Ectodermal cell (in vitro differentiated cells): Measurements from ENCODE around the gene SNTB2.
"Not testable (repeated sequence)": the region's sequence is repeated elsewhere in the genome, so short reads cannot be mapped to it uniquely, and the experiment has no call there.

Experiments used
- H3K27ac ChIP-seq: 2 replicates; pipeline ENCODE4 v1.7.0; 2013; ENCODE audit warnings: mild to moderate bottlenecking, low read depth, low read length; ENCODE audit not compliant: insufficient read depth, poor library complexity, severe bottlenecking
- H3K27me3 ChIP-seq: 2 replicates; pipeline ENCODE4 v1.7.0; 2013; ENCODE audit warnings: mild to moderate bottlenecking, low read length; ENCODE audit not compliant: insufficient read depth, control insufficient read depth, poor library complexity, severe bottlenecking
- H3K36me3 ChIP-seq: one replicate; pipeline ENCODE4 v1.7.0; 2013; ENCODE audit warnings: low read length; ENCODE audit not compliant: control insufficient read depth, insufficient read depth
- H3K4me1 ChIP-seq: one replicate; pipeline ENCODE4 v1.7.0; 2013; ENCODE audit warnings: low read length; ENCODE audit not compliant: control insufficient read depth, insufficient read depth
- H3K4me3 ChIP-seq: 2 replicates; pipeline ENCODE4 v1.7.0; 2013; ENCODE audit warnings: low read depth, low read length, control low read depth; ENCODE audit not compliant: insufficient read depth
- H3K9me3 ChIP-seq: 2 replicates; pipeline ENCODE4 v1.7.0; 2013; ENCODE audit warnings: mild to moderate bottlenecking, low read length, moderate library complexity; ENCODE audit not compliant: control insufficient read depth
- WGBS, 2 experiments: methylation state at CpG; one replicate each; pipeline ENCODE4 v1.1.7; 2013; ENCODE audit warnings: missing lambda C conversion rate in 2 of 2; 5-methylcytosine and 5-hydroxymethylcytosine counted together

SNTB2 gene

DNA sequence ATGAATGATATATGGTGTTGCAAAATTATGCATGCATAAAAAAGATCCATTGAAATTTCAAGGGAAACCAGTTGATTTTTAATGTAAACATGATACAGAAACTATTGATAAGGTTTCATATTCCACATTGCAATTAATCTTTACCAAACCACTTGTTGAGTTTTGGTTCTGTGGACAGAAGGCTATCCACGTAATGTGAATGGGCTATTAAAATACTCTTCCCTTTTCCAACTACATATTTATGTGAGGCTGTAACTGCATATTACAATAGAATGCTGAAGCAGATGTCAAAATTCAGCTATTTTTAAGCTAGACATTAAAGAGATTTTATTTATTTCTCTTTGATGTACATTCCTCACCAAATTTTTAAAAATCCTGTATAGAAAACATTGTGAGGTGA, 90.4 kb downstream of the SNTB2 start:
- Histone ChIP-seq H3K4me1 (no peaks in the 10 kb centered on the region), H3K27me3 (no peaks in the 10 kb centered on the region), H3K9me3 (no peaks in the 10 kb centered on the region), H3K4me3 (no peak overlapping the region), H3K36me3 (no peaks in the 10 kb centered on the region), H3K27ac (no peak overlapping the region)
- 0 to 40% methylated on average over 1 of the region's 1 CpG for WGBS, 2 experiments

DNA sequence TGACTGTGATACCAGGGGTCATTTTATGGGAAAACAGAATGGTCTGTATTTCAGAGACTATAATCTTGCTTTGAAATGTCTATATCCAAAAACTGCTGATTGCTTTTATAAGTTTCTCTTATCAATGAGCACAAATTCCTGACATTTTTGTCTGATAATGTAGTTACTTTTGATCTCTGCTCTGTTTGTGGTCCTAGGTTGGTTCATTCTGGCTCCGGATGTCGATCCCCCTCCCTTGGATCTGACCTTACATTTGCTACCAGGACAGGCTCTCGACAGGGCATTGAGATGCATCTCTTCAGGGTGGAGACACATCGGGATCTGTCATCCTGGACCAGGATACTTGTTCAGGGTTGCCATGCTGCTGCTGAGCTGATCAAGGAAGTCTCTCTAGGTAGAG, 96.9 kb downstream of the SNTB2 start:
- H3K36me3 ChIP-seq, result no peaks in the 10 kb centered on the region
- H3K4me3 ChIP-seq, result no peak overlapping the region
- no peaks in the 10 kb centered on the region for H3K27me3 ChIP-seq
- H3K4me1 ChIP-seq, result no peaks in the 10 kb centered on the region
- WGBS, 2 experiments, result 95 to 97% methylated on average over 4 of the region's 4 CpGs
- H3K9me3 ChIP-seq, result no peaks in the 10 kb centered on the region
- no peak overlapping the region for H3K27ac ChIP-seq

DNA sequence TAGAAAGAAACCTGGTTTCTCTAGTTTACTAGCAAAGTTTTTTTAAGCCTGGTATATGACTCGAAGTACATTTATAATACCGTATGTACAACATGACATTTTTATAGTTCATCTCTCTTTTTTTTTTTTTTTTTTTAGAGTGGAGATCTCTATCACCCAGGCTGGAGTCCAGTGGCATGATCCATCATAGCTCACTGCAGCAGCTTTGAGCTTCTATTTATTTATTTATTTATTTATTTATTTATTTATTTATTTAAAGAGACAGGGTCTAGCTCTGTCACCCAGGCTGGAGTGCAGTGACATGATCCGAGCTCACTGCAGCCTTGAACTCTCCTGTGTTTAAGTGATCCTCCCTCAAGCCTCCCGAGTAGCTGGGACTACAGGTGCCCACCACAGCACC, 98.3 kb downstream of the SNTB2 start:
- 95 to 100% methylated on average over 4 of the region's 4 CpGs for WGBS, 2 experiments
- H3K27me3 ChIP-seq, result no peaks in the 10 kb centered on the region

DNA sequence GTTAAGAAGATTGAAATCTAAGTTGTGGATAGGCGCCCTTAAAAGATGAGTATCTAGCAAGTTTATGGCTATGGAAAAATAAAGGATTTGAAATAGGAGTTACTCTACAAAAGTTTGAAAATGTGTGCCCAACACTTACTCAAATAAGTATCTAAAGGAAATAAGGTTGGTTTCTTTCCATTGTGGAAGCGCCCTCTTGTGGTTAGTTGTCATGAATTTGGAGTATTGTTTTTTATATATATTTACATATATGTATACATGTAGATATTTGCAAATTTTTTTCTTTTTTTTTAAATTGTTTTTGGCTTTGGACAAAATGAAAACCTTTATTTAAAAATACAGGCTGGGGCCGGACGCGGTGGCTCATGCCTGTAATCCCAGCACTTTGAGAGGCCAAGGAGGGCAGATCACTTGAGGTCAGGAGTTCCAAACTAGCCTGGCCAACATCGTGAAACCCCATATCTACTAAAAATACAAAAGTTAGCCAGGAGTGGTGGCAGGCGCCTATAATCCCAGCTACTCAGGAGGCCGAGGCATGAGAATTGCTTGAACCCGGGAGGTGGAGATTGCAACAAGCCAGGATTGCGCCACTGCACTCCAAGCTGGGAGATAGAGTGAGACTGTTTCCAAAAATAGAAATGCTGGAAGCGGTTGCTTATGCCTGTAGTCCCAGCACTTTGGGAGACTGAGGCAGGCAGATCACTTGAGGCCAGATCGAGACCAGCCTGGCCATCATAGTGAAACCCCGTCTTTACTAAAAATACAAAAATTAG, 100.2 kb downstream of the SNTB2 start:
- H3K27me3 ChIP-seq, result no peaks in the 10 kb centered on the region
- H3K36me3 ChIP-seq, result no peaks in the 10 kb centered on the region
- no peak overlapping the region for H3K27ac ChIP-seq
- 92% methylated on average over 12 of the region's 13 CpGs for WGBS, 2 experiments
- no peaks in the 10 kb centered on the region for H3K4me1 ChIP-seq
- no peaks in the 10 kb centered on the region for H3K9me3 ChIP-seq
- no peak overlapping the region for H3K4me3 ChIP-seq

More for the DNA sequence above, 98.3 kb downstream of the SNTB2 start:
- Histone ChIP-seq H3K27ac (no peak overlapping the region), H3K4me1 (no peaks in the 10 kb centered on the region), H3K4me3 (no peak overlapping the region), H3K36me3 (no peaks in the 10 kb centered on the region), H3K9me3 (no peaks in the 10 kb centered on the region)

DNA sequence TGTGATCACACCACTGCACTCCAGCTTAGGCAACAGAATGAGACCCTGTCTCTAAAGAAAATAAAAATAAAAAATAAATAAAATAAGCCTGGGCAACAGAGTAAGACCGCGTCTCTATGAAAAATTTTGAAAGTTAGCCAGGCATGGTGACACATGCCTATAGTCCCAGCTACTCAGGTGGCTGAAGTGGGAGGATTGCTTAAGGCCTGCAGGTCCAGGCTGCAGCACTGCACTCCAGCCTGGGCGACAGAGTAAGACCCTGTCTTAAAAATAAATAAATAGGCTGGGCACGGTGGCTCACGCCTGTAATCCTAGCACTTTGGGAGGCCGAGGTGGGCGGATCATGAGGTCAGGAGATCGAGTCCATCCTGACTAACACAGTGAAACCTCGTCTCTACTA, 104.7 kb downstream of the SNTB2 start:
- not testable (repeated sequence) for H3K4me1 ChIP-seq, H3K4me3 ChIP-seq, H3K9me3 ChIP-seq, H3K27me3 ChIP-seq, H3K36me3 ChIP-seq, H3K27ac ChIP-seq
- WGBS, 2 experiments, result 92 to 95% methylated on average over 9 of the region's 9 CpGs

DNA sequence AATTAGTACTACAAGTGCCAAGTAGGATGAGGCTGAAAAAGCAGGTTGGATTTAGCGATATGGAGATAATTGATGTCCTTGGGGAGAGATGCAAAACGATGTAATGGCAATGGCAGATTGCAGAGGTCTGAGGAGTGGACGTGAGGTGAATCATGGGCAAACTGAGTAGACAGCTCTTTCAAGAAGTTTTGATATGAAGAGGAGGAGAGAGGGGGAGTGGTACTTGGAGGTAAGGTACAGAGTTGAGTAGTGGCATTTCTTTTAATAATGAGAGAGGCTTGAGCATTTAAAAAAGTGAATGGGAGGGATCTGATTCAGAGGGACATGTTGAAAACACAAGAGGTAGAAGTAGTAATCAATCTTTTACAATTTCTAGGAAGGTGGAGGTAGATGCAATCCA, 106.4 kb downstream of the SNTB2 start:
- WGBS, 2 experiments, result 94 to 96% methylated on average over 3 of the region's 3 CpGs

DNA sequence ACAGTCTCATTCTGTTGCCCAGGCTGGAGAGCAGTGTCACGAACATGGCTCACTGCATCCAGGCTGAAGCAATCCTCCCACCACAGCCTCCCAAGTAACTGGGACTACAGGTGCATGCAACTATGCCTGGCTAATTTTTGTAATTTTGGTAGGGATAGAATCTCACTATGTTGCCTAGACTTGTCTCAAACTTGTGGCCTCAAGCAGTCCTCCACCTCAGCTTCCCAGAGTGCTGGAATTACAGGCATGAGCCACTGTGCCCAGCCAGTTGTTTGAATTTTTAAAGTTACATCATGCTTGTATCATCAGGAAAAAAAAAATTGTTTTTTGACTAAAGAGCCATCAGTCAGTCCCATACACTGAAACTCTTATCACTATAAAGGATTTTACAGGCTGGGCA, 107.1 kb downstream of the SNTB2 start:
- WGBS, 2 experiments, result 84 to 90% methylated on average over 1 of the region's 1 CpG
- no peaks in the 10 kb centered on the region for H3K9me3 ChIP-seq
- no peaks in the 10 kb centered on the region for H3K27me3 ChIP-seq
- H3K36me3 ChIP-seq, result no peaks in the 10 kb centered on the region
- H3K4me3 ChIP-seq, result no peak overlapping the region
- no peak overlapping the region for H3K27ac ChIP-seq
- no peaks in the 10 kb centered on the region for H3K4me1 ChIP-seq

More for the DNA sequence above, 106.4 kb downstream of the SNTB2 start:
- no peak overlapping the region for H3K4me3 ChIP-seq
- no peaks in the 10 kb centered on the region for H3K27me3 ChIP-seq
- no peak overlapping the region for H3K27ac ChIP-seq
- no peaks in the 10 kb centered on the region for H3K9me3 ChIP-seq
- no peaks in the 10 kb centered on the region for H3K36me3 ChIP-seq
- no peaks in the 10 kb centered on the region for H3K4me1 ChIP-seq

DNA sequence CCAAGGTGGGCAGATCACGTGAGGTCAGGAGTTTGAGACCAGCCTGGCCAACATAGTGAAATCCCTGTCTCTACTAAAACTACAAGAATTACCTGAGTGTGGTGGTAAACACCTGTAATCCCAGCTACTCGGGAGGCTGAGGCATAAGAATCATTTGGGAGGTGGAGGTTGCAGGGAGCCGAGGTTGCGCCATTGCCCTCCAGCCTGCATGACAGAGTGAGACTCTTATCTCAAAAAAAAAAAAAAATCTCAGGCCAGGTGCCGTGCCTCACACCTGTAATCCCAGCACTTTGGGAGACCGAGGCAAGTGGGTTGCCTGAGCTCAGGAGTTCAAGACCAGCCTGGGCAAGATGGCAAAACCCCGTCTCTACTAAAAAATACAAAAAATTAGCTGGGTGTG, 109.8 kb downstream of the SNTB2 start:
- not testable (repeated sequence) for H3K4me1 ChIP-seq, H3K27ac ChIP-seq, H3K36me3 ChIP-seq, H3K27me3 ChIP-seq, H3K9me3 ChIP-seq, H3K4me3 ChIP-seq
- WGBS, 2 experiments, result 89 to 92% methylated on average over 7 of the region's 7 CpGs

DNA sequence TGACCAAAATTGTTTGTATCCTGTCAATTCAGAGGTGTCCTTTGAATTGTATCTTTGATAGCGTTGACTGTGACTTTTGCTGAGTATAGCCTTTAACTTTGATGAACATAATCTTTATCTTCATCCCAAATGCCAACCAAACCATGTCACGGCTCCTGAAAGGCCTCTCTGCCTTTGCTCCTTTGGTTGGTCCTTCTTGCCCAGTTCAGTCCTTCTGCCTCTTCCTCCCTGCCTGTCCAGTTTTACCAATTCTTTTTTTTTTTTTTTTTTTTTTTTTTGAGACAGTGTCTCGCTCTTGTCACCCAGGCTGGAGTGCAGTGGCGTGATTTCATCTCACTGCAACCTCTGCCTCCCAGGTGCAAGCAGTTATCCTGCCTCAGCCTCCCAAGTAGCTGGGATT, 111.3 kb downstream of the SNTB2 start:
- Histone ChIP-seq H3K36me3 (peaks cover 6% of the 10 kb centered on the region), H3K9me3 (no peaks in the 10 kb centered on the region), H3K4me1 (no peaks in the 10 kb centered on the region), H3K27me3 (no peaks in the 10 kb centered on the region), H3K4me3 (no peak overlapping the region), H3K27ac (no peak overlapping the region)
- WGBS, 2 experiments, result 94 to 95% methylated on average over 4 of the region's 4 CpGs

DNA sequence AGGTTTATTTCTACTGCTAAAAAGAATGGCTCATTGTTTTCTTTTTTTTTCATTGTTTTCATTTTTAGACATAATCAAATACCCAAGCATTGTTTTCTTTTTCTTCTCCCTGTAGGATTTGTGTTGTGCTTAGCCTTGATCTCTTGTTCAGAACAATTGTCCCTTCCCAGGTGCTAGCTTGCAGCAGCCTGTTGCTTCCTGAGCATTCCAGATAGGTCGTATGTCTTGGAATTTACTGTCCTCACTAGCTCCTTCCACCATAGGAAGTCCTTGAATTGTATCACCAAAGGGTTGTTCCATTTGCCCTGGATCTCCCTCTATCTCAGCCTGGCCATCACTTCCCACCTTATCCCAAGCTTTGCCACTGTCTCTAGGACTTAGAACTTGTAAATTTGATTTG, 114.2 kb downstream of the SNTB2 start:
- Histone ChIP-seq H3K4me1 (no peaks in the 10 kb centered on the region), H3K27me3 (no peaks in the 10 kb centered on the region), H3K27ac (no peak overlapping the region), H3K36me3 (peaks cover 6% of the 10 kb centered on the region), H3K9me3 (no peaks in the 10 kb centered on the region), H3K4me3 (no peak overlapping the region)
- WGBS, 2 experiments, result 78 to 93% methylated on average over 1 of the region's 1 CpG

DNA sequence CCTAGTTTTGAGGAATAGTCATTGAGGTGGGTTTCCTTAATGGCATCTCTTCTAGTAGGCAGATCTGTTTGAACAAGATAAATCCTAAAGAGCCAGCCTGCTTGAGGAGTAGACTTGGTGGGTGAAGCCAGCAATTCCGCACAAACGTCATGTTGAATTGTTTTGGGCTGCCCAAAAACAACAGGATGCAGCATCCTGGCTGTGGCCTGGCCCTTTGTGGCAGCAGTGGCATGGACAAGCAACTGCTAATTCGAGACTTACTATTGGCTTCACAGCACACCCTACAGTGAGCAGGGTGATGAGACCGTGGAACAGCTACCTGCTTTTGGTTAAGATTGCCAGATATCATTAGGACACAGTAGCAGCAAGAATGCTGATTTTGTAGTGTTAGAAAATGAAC, 114.9 kb downstream of the SNTB2 start:
- Histone ChIP-seq H3K36me3 (peaks cover 6% of the 10 kb centered on the region), H3K4me1 (no peaks in the 10 kb centered on the region), H3K27me3 (no peaks in the 10 kb centered on the region), H3K4me3 (no peak overlapping the region), H3K27ac (no peak overlapping the region), H3K9me3 (no peaks in the 10 kb centered on the region)
- WGBS, 2 experiments, result 93 to 96% methylated on average over 4 of the region's 4 CpGs
